Germinal center (tissue), 1 donor: ENCODE results near the gene LRFN4.
"Not testable (repeated sequence)": the region's sequence is repeated elsewhere in the genome, so short reads cannot be mapped to it uniquely, and the experiment has no call there.

ENCODE experiments used
- DNase-seq: peaks from one replicate; pipeline ENCODE4 v3.0.0; 2012; ENCODE audit warnings: mixed read lengths, low spot score

LRFN4 gene

DNA sequence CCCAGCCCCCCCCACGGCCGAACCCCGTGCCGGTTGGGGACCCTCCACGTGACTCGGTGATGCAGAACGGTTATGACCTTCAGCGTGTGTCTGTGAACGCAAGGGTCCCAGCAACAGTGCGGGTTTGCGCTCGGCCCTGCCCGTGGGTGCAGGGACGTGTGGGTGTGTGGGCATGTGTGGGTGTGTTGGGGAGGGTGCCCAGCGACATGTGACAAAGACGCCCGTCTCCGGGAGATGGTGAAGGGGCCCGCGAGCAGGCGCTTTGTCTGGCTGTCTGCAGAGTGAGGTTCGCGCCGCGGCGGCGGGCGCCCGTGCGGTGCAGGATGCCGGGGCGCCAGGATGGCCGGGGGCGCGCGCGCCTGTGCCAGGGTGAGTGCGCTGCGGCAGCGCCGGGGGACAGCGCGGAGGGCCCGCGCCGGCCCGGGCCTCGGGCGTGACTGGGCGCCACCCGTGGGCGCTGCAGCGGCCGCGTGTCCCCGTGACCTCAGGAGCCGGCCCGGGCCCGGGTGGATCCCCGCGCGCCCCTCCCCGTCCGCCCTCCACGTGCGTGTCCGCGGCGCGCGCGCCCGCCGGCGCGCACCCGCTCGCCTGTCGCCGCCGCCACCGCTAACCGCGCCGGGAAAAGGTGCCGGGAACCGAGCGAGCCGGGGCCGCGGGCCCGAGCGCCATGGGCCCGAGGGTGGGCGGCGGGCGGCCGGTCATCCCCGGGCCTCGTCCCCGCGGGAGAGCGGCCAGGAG, at the start of gene LRFN4:
LRFN4 (plus strand) TSS at position 569 of the 738 bp plus-strand sequence. CDS start 681 bp downstream, outside the sequence.
- peak; percentile 68 for DNase-seq

DNA sequence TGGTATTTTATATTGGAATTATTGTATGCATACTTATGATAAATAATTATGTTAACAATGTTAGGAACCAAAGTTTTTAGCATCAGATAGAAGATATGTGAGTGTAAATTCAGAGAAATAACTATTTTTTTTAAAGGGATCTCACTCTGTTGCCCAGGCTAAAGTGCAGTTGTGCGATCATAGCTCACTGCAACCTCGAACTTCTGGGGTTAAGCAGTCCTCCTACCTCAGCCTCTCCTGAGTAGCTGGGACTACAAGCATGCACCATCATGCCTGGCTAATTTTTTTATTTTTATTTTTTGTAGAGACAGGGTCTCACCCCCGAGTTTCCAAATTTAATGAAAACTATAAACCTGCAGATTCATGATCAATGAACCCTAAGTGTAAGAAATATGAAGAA, 47.3 kb upstream of the LRFN4 start:
- DNase-seq: no peak

DNA sequence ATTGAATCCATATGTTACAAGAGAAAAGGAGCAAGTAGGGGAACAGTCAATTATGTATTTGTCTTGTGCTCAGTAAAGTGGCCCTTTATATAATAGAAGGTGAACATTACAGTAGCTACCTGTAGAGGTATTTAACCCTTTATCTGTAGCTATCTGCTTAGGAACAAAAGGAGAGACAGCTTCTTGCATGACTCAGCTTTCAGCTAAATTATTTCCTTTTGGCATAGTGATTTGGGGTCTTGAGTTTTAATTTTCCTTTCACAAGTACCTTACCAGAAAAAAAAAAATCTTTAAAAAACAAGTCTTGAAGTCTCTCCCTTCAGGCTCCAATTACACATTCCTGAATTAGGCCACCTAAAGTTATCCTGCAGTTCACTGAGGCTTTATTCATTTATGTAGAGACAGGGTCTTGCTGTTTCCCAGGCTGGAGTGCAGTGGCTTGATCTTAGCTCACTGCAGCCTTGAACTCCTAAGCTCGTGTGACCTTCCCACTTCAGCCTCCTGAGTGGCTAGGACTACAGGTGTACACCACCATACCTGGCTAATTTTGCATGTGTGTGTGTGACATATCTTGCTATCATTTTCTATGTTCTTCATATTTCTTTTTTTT, 46.2 kb upstream of the LRFN4 start:
- DNase-seq: no peak

DNA sequence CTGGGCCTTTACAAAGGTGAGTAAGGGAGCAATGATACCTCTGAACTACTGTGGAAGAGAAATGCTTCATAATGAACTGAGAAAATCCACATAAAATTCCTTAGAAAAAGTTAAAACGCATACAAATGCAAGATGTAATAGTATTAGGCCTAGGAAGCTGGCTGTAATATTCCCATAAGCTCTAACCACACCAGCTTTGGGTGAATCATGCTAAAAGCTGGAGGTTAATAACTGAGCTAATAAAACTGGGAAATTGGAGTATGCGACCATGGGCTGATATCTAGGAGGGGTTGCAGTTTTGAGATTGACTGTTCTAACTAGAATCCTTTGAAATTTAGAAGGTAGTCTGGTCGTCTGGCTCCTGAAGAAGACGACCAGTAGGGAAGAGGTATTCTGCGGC, 42.2 kb upstream of the LRFN4 start:
- DNase-seq: no peak

DNA sequence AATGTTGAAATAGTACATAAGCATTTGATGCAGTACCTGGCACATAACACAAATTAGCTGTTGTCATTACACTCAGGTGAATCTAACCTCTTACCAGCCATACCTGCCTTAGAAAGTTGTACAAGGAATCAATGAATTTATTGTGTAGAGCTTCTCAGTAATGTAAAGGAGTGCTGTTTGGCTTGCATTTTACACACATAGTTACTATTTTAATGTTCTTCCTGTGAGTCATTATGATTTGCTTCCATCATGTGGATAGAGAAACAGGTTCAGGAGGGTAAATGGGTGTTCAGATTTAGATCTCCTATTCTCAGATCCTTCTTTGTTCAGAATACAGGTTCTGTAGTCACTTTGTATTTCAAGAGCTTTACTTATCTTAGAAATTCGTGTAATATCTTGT, 41.2 kb upstream of the LRFN4 start:
- DNase-seq: no peak

DNA sequence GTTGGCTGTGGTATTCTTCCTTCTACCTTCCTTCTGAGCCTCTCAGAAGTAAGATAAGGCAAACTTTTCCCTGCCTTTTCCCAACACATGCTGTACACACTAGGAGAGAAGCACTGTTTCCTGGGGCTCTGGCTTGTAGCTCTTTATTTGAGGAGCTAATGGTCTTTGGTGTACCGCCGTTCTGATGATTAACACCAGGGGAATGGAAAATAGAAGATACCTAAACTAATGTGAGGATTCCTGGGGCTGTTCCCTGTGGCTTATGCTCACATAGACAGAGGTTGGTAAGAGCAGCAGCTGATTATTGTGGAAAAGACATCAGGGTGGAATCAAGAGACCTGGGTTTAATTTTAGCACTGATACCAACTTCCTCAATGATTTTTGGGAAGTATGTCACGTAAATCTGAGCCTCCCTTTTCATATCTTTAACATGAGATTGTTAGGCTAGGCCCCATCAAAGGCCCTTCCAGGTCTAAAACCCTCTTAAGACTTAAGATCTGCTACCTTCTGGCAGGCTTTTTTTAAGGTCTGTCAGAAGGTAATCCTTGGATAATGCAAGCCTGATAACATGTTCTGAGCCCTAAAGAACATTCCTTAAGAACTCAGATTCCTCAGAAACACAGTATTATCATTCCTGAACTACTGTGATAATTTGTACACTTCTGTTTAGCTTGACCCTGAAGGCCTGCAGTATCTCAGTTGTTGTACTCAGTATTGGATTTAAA, 38.5 kb upstream of the LRFN4 start:
- DNase-seq: no peak

DNA sequence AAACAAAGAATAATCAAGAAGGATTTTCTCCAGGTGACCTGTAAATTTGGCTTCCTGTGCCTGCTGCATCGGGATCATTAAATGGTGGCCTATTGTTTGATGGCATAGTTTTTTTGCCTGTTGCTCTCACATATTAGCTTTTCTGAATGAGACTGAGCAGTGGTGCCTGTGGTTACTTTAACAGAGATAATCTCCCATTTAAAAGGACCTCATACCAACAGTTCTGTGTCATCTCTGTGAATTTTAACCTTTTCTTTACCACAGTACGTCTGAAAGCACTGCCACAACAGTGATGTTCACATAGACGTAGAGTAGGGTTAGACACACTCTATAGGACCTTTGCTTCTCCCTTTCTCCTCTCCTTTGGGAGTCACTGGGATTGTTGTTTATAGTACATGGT, 36.5 kb upstream of the LRFN4 start:
- no peak for DNase-seq

DNA sequence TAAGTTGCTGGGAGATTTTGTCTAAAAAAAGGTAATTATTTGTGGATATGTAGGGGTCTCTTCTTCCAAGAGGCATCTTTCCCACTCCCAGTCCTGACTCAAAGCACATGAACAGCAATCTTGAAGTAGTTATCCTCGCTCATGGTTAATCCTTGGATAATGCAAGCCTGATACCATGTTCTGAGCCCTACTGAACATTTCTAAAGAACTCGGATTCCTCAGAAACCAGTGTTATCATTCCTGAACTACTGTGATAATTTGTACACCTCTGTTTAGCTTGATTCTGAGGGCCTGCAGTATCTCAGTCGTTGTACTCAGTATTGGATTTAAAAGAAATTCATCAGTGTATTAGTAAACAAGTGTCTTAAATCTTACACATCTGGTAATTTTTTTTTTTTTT, 36.0 kb upstream of the LRFN4 start:
- no peak for DNase-seq

DNA sequence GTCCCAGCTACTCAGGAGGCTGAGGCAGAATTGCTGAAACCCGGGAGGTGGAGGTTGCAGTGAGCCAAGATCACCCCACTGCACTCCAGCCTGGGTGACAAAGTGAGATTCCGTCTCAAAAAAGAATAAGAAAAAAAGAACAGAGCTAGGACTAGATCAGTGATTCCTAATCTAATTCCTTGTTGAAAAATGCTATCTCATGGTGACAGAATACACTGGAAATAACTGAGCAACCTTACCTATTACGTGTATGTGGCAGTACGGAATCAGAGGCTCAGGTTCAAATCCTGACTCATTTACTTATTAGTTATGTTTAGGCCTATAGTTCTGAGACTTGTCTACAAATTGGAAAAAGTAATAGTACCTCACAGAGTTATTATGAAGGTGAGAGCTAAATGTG, 33.2 kb upstream of the LRFN4 start:
- no peak for DNase-seq

DNA sequence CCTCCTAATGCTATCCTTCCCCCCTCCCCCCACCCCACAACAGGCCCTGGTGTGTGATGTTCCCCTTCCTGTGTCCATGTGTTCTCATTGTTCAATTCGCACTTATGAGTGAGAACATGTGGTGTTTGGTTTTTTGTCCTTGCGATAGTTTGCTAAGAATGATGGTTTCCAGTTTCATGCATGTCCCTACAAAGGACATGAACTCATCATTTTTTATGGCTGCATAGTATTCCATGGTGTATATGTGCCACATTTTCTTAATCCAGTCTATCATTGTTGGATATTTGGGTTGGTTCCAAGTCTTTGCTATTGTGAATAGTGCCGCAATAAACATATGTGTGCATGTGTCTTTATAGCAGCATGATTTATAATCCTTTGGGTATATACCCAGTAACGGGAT, 32.3 kb upstream of the LRFN4 start:
- DNase-seq: not testable (repeated sequence)

DNA sequence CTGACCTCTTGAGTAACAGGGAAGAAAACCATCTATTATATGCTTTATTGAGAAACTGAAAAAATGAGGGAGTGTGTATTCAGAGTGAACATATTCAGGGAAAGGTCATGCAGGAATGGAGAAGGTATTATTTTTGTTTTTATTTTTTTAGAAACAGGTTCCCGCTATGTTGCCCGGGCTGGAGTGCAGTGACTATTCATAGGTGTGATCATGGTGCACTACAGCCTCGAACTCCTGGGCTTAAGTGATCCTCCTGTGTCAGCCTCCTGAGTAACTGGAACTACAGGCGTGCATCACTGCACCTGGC, 22.4 kb upstream of the LRFN4 start:
- no peak for DNase-seq

DNA sequence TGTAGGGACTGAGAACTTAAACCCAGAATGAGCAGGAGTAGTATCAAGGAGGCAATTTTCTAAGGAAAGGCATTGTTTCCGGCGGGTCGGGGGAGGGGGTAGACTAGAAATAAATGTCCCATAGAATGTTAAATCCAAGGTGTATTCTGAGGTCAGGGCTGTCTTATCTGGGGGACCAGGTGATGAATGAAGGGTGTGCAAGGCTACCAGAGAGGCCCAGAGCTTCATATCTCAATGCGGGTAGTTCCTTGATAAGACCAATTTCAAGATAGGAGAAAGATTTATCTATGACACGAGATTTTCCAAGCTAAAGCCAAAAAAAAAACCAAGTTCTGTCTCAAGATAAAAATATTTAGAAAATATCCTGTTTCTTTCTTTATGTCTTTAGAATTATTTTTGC, 21.9 kb upstream of the LRFN4 start:
- no peak for DNase-seq

DNA sequence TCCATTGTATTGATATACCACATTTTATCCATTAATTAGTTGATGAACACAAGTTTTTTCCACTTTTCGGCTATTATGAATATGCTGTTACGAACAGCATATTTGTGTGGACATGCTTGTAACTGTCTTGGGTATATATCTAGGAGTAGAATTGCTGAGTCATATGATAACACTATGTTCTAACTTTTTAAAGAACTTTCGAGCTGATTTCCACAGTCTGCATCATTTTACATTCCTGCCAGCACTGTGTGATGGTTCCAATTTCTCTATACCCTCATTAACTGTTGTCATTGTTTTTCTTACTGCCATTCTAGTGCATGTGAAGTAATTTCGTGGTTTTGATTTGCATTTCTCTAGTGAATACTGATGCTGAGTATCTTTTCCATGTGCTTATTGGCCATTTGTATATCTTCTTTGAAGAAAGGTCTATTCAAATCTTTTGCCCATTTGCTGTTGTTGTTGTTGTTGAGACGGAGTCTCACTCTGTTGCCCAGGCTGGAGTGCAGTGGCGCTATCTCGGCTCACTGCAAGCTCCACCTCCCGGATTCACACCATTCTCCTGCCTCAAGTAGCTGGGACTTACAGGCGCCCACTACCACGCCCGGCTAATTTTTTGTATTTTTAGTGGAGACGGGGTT, 21.0 kb upstream of the LRFN4 start:
- no peak for DNase-seq

DNA sequence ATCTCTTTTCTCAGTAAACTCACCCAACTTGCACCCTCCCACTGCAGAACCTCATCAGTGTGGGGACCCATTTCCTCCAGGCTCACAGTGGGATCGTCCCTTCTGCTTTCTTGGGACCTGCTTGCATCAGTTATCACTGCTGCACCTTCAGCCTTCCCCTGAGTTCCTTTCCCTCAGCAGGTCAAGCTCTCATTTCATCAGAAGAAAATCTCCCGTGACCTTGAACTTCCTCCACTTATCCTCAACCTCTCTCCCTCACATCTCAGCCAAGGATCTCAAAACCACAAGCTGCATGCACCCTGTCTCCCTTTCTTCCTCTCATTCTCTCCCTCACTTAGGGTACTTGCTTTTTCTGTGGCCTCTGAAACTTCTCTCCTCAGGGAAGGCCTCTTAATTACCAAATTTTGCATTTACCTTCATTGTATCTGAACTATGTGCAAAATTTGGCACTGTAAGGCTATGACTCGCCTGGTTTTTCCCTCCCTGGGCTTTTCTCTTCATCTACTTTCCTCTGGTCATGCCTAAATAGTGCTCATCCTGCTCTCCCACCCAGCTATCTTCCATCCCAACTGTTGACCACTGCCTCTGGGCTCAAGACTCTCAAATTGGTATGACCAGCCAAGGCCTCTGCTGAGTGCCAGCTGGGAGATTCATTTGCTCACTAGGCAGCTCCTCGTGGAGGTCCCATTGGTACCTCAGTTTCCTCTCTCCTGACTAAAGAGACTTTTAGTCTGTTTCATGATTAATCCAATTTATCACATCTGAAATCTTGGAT, 16.4 kb upstream of the LRFN4 start:
- no peak for DNase-seq

DNA sequence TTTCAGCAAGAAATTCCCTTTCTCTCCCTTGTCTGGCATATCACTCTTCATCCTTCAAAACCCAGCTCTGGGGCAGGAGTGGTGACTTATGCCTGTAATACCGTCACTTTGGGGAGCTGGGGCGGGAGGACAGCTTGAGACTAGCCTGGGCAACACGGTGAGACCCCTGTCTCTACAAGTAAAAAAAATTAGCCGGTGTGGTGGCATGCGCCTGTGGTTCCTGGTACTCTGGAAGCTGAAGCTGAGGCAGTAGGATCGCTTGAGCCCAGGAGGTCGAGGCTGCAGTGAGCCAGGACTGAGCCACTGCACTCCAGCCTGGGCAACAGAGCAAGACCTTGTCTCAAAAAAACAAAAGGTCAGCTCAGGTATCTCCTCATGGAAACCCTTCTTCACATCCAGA, 15.0 kb upstream of the LRFN4 start:
- no peak for DNase-seq

DNA sequence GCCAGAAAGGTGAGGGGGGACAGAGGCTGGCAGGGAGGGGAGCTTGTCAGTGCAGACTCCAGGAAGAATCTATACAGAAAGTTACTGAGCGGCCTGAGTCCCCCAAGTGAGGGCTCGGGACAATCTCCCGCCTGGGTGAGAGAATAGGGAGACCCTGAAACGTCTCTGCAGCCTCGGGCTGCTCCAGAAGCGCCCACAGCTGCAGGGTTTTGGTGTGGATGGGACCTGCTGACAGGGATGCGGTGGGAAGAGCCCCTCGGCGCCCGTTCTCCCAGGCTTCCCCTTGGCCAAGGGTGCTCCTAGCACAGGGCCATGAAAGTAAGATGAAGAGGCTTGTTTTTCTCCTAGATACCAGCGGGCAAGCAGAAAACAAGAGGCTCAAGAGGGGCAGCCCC, 14.4 kb upstream of the LRFN4 start:
- no peak for DNase-seq

DNA sequence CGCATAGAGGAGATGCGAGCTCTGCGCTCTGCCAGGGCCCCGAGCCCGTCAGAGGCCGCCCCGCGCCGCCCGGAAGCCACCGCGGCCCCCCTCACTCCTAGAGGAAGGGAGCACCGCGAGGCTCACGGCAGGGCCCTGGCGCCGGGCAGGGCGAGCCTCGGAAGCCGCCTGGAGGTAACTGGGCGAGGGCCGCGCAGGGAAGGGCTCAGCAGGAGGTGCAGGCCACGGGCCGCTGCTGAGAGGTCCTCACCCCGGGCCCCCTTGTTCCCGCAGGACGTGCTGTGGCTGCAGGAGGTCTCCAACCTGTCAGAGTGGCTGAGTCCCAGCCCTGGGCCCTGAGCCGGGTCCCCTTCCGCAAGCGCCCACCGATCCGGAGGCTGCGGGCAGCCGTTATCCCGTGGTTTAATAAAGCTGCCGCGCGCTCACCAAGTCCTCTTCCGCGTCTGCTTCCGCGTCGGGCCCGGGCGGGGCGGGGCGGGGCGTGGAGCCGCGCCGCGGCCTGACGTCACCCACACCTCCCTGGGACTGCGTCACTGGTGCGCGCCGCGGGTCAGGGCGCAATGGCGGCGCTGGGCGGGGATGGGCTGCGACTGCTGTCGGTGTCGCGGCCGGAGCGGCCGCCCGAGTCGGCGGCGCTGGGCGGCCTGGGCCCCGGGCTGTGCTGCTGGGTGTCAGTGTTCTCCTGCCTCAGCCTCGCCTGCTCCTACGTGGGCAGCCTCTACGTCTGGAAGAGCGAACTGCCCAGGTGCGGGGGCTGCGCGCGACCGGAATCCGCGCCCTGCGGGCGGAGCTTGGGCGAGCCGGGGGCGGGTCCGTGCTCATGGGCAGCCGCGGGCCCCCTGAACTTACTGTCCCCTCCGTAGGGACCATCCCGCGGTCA, 13.7 kb upstream of the LRFN4 start, which contains the start of gene RCE1:
RCE1 (plus strand) TSS at position 546 of the 880 bp plus-strand sequence; CDS start at position 561, 15 bp downstream.
- DNase-seq: peak; percentile 94

DNA sequence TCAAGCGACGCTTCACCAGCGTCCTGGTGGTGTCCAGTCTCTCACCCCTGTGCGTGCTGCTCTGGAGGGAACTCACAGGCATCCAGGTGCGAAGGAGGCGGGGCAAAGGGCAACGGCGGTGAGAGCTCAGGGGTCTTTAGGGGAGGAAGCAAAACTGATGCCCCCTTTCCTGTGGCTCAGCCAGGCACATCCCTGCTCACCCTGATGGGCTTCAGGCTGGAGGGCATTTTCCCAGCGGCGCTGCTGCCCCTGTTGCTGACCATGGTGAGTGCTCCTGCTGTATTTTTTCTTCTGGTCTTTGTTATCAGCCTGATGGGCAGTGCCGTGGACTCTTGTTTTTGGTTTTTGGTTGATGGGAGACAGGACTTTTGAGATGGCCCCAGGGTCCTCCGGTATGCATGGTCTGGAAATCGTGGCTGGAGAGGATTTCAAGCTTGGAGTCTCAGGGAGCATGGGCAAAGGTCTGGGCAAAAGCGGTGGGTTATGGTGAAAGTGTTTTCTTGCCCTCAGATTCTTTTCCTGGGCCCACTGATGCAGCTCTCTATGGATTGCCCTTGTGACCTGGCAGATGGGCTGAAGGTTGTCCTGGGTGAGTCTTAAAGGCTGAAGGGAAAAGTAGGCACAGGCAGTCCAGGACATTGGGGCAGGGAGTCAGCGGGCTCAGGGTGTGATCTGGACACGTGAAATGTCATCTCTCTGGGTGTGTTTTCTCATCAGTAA, 12.9 kb upstream of the LRFN4 start:
- DNase-seq: no peak

DNA sequence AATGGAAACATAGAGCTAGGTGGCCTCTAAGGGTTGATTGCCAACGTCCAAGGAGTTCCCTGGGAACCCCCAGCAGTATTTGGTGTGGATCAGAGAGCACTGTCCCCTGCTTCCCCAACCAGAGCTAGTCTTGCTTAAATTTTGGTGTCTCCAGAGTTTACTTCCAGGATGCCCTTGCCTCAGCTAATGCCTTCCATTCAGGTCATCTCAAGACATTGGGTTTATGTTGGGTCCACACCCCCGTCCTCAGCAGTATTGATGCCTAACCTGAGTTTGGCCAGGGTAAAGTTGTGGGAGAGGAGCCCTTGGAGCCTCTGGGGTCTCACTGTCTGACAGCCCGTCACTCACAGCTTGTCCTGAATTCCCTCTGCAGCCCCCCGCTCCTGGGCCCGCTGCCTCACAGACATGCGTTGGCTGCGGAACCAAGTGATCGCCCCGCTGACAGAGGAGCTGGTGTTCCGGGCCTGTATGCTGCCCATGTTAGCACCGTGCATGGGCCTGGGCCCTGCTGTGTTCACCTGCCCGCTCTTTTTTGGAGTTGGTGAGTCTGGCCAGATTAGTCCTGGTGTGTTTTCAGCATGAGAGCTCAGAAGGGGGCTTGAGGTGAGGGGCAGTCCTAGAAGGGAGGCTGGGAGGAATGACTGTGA, 12.2 kb upstream of the LRFN4 start:
- no peak for DNase-seq
